ENCODE results near the gene CTAGE4. TPM values are rescaled to one million over a fixed set of nuclear protein-coding genes. Genes with fewer than 3 reads are reported as not detected.
"Not testable (repeated sequence)": the region's sequence is repeated elsewhere in the genome, so short reads cannot be mapped to it uniquely, and the experiment has no call there.

The CTAGE4 gene, protein sequence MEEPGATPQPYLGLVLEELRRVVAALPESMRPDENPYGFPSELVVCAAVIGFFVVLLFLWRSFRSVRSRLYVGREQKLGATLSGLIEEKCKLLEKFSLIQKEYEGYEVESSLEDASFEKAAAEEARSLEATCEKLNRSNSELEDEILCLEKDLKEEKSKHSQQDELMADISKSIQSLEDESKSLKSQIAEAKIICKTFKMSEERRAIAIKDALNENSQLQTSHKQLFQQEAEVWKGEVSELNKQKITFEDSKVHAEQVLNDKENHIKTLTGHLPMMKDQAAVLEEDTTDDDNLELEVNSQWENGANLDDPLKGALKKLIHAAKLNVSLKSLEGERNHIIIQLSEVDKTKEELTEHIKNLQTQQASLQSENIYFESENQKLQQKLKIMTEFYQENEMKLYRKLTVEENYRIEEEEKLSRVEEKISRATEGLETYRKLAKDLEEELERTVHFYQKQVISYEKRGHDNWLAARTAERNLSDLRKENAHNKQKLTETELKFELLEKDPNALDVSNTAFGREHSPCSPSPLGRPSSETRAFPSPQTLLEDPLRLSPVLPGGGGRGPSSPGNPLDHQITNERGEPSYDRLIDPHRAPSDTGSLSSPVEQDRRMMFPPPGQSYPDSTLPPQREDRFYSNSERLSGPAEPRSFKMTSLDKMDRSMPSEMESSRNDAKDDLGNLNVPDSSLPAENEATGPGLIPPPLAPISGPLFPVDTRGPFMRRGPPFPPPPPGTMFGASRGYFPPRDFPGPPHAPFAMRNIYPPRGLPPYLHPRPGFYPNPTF
- 1 to 10 TPM; 1.5 to 8.6 (median 3.9) TPM for total RNA-seq

DNA sequence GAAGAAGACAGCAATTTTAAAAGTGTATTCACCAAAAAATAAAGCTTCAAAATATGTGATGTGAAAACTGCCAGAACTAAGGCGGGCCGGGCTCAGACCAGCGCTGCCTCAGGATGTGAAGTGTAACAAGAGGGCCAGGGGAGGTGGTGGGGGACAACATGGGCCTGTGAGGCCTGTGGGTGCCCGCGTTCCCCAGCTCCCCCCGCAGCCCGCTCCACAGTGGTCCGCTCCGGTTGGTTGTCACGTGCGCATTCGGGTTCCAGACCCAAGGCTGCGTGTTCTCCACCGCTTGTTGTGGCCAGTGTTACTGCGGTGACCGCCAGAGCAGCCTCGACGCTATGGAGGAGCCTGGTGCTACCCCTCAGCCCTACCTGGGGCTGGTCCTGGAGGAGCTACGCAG lies at the start of gene CTAGE4:
TSS of gene CTAGE4 (plus strand) at position 301 of the 400 bp plus-strand sequence. CDS start at position 339, 38 bp downstream.
- H3K4me3 ChIP-seq; H3K27me3 ChIP-seq; H3K9me3 ChIP-seq; H3K36me3 ChIP-seq; DNase-seq; H3K4me1 ChIP-seq; H3K27ac ChIP-seq; intact Hi-C loops (cut with DNase I): not testable (repeated sequence)
- no CpG with 5 or more reads among the region's 19 CpGs for WGBS, 2 donors

DNA sequence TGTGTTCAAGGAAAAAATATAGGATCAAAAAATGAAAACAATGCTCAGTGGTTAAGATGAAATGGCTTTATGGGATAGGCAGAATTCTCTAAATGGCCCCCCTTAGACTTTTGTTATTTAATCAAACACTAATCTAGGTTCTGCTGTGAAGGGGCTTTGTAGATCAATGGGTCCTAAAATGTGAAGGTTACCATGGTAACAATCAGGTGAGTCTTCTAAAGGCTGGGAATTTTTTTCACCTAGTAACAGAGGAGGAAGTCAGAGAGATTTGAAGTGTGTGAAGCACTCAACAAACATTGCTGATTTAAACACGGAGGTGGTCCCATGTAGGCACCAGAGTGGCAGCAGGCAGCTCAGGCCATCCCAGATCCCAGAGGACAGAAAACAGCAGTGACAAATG lies 49.1 kb upstream of the CTAGE4 start:
- no peak overlapping the region for H3K4me3 ChIP-seq
- H3K9me3 ChIP-seq = no peaks in the 10 kb centered on the region
- intact Hi-C loops (cut with DNase I) = no loop called here
- H3K27me3 ChIP-seq = no peaks in the 10 kb centered on the region
- no peaks in the 10 kb centered on the region for H3K36me3 ChIP-seq
- 17 to 73% methylated on average over 1 of the region's 1 CpG for WGBS, 2 donors
- TF ChIP-seq, protein P1, sequence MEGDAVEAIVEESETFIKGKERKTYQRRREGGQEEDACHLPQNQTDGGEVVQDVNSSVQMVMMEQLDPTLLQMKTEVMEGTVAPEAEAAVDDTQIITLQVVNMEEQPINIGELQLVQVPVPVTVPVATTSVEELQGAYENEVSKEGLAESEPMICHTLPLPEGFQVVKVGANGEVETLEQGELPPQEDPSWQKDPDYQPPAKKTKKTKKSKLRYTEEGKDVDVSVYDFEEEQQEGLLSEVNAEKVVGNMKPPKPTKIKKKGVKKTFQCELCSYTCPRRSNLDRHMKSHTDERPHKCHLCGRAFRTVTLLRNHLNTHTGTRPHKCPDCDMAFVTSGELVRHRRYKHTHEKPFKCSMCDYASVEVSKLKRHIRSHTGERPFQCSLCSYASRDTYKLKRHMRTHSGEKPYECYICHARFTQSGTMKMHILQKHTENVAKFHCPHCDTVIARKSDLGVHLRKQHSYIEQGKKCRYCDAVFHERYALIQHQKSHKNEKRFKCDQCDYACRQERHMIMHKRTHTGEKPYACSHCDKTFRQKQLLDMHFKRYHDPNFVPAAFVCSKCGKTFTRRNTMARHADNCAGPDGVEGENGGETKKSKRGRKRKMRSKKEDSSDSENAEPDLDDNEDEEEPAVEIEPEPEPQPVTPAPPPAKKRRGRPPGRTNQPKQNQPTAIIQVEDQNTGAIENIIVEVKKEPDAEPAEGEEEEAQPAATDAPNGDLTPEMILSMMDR (IDR thresholded peaks at IDR 0.05) = no peak
- no peak for TF ChIP-seq POLR2A (IDR thresholded peaks at IDR 0.05)
- H3K4me1 ChIP-seq = no peaks in the 10 kb centered on the region
- no peak for DNase-seq
- no peak overlapping the region for H3K27ac ChIP-seq

DNA sequence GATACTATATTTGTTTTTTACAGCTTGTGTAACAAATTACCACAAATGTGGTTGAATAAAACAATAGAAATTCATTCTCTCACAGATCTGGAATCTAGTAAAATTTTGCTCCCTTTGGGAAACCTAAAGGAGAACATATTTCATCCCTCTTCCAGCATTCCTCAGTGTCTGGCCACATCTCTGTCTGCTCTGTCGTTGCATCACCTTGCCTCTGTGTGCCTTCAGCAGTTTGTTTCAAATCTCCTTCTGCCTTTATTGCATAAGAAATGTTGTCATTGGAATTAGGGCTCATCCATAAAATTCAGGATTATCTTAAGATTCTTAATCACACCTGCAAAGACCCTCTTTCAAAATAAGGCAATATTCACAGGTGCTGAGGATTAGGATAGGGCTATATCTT lies 45.8 kb upstream of the CTAGE4 start:
- DNase-seq = no peak
- no peaks in the 10 kb centered on the region for H3K4me1 ChIP-seq
- no peak for TF ChIP-seq POLR2A (IDR thresholded peaks at IDR 0.05)
- TF ChIP-seq, protein P1 (IDR thresholded peaks at IDR 0.05) = no peak
- no peaks in the 10 kb centered on the region for H3K9me3 ChIP-seq
- H3K27me3 ChIP-seq = no peaks in the 10 kb centered on the region
- intact Hi-C loops (cut with DNase I) = no loop called here
- no peak overlapping the region for H3K27ac ChIP-seq
- 64 to 69% methylated on average over 1 of the region's 1 CpG for WGBS, 2 donors
- H3K36me3 ChIP-seq = no peaks in the 10 kb centered on the region
- H3K4me3 ChIP-seq = no peak overlapping the region

DNA sequence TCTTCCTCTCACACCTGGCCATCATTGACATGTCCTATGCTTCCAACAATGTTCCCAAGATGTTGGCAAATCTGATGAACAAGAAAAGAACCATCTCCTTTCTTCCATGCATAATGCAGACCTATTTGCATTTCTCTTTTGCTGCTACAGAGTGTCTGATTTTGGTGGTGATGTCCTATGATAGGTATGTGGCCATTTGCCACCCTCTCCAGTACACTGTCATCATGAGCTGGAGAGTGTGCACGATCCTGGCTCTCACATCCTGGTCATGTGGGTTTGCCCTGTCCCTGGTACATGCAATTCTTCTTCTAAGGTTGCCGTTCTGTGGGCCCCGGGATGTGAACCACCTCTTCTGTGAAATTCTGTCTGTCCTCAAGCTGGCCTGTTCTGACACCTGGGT lies 41.1 kb upstream of the CTAGE4 start:
- H3K4me1 ChIP-seq = no peaks in the 10 kb centered on the region
- H3K4me3 ChIP-seq = no peak overlapping the region
- H3K27ac ChIP-seq = no peak overlapping the region
- H3K36me3 ChIP-seq = no peaks in the 10 kb centered on the region
- H3K9me3 ChIP-seq = peaks cover 0 to 7% (median 3%) of the 10 kb centered on the region in 3 donors
- 74 to 78% methylated on average over 1 to 3 of the region's 3 CpGs for WGBS, 2 donors
- no peak for DNase-seq
- intact Hi-C loops (cut with DNase I) = no loop called here
- TF ChIP-seq POLR2A (IDR thresholded peaks at IDR 0.05) = no peak
- TF ChIP-seq, protein P1 (IDR thresholded peaks at IDR 0.05) = no peak
- H3K27me3 ChIP-seq = no peaks in the 10 kb centered on the region

DNA sequence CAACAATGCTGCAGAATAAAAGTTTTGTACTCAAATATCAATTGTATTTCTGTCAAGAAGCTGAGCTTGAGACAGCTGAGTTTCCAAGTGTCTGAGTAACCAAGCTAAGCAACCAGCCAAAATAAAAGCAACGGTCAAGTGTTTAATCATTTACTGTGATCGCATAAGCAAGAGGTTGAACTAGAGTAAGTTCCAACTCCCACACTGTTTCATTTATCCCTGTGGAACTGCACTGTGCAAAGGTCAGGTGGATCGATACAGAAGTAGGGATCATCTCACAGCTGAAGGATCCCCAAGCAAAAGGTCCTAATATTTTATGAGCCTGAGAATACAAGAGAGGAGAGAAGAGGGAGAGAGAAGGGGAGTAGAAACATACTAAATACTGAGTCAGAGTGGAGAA lies 38.8 kb upstream of the CTAGE4 start:
- H3K36me3 ChIP-seq = no peaks in the 10 kb centered on the region
- no peaks in the 10 kb centered on the region for H3K4me1 ChIP-seq
- no peak overlapping the region for H3K4me3 ChIP-seq
- peaks cover 0 to 28% (median 15%) of the 10 kb centered on the region in 3 donors for H3K9me3 ChIP-seq
- H3K27me3 ChIP-seq = no peaks in the 10 kb centered on the region
- no peak overlapping the region for H3K27ac ChIP-seq
- TF ChIP-seq, protein P1 (IDR thresholded peaks at IDR 0.05) = no peak
- no peak for TF ChIP-seq POLR2A (IDR thresholded peaks at IDR 0.05)
- 91 to 94% methylated on average over 2 to 3 of the region's 3 CpGs for WGBS, 2 donors
- intact Hi-C loops (cut with DNase I) = no loop called here
- DNase-seq = no peak

Data from esophagus squamous epithelium (tissue), 5 donors.